GM12891 (cell line): ENCODE measurements around the gene TMEM120A.

Experiments used
- DNase-seq: peaks from one replicate; pipeline ENCODE4 v3.0.0; 2011; ENCODE audit warnings: low spot score; ENCODE audit not compliant: insufficient read length
- FAIRE-seq: peaks from 2 replicates; lab custom pipeline; 2011; peaks lifted over from hg19 to GRCh38; lab: Jason Lieb, UNC
- PAX5 ChIP-seq: IDR thresholded peaks from 2 replicates; pipeline ENCODE4 v1.6.1; 2011; ENCODE audit warnings: low read length, moderate library complexity, mild to moderate bottlenecking; ENCODE audit not compliant: insufficient read depth, severe bottlenecking
- POLR2A ChIP-seq: IDR thresholded peaks from 2 replicates; pipeline ENCODE4 v1.6.1; 2011; ENCODE audit warnings: low read depth, low read length, control low read depth
- POLR2AphosphoS5 ChIP-seq: IDR thresholded peaks from 2 replicates; pipeline ENCODE4 v1.6.1; 2011; ENCODE audit warnings: low read depth, low read length, control low read depth
- POU2F2 ChIP-seq: IDR thresholded peaks from 2 replicates; pipeline ENCODE4 v1.6.1; 2011; ENCODE audit warnings: low read depth, mild to moderate bottlenecking, control low read depth, low read length, moderate library complexity
- SPI1 ChIP-seq: IDR thresholded peaks from 2 replicates; pipeline ENCODE4 v1.6.1; 2011; ENCODE audit warnings: low read depth, low read length, control low read depth
- TAF1 ChIP-seq: IDR thresholded peaks from 2 replicates; pipeline ENCODE4 v1.6.1; 2011; ENCODE audit warnings: low read depth, low read length, control low read depth

The TMEM120A gene

GRCh38 chr7:75981203-75981452 lies 13.3 kb downstream of the TMEM120A start:
- DNase-seq: no peak
- no peak for TF ChIP-seq TAF1
- no peak for FAIRE-seq

GRCh38 chr7:75980430-75981202 lies 13.8 kb downstream of the TMEM120A start:
- TF ChIP-seq POLR2AphosphoS5 (no peak), POU2F2 (no peak), POLR2A (no peak), TAF1 (no peak), PAX5 (no peak), SPI1 (no peak)
- DNase-seq (no peak), FAIRE-seq (no peak)

- FAIRE-seq: no peak
- DNase-seq: no peak
- TF ChIP-seq SPI1 (no peak), POLR2AphosphoS5 (no peak), PAX5 (no peak), POLR2A (no peak), POU2F2 (no peak), TAF1 (no peak)
These were observed 14.5 kb downstream of the TMEM120A start for GRCh38 chr7:75979759-75980429.

- FAIRE-seq (no peak), DNase-seq (no peak)
- TF ChIP-seq POLR2A (no peak), SPI1 (no peak), POU2F2 (no peak), POLR2AphosphoS5 (no peak)
These were observed 16.7 kb downstream of the TMEM120A start for GRCh38 chr7:75977743-75978142.

- no peak for DNase-seq
- TF ChIP-seq POLR2A (no peak), SPI1 (no peak), PAX5 (no peak), POU2F2 (no peak), TAF1 (no peak), POLR2AphosphoS5 (no peak)
- no peak for FAIRE-seq
These were observed 22.2 kb downstream of the TMEM120A start for GRCh38 chr7:75971961-75972763.

- no peak for FAIRE-seq
- TF ChIP-seq POLR2AphosphoS5: no peak
- TF ChIP-seq POLR2A: no peak
- no peak for TF ChIP-seq PAX5
- TF ChIP-seq POU2F2: no peak
- no peak for TF ChIP-seq TAF1
- TF ChIP-seq SPI1: no peak
These were observed 23.0 kb downstream of the TMEM120A start for GRCh38 chr7:75971309-75971960.

GRCh38 chr7:75969704-75970498 lies 24.5 kb downstream of the TMEM120A start:
- no peak for FAIRE-seq
- no peak for TF ChIP-seq POLR2AphosphoS5
- no peak for TF ChIP-seq TAF1
- TF ChIP-seq POU2F2: no peak
- TF ChIP-seq POLR2A: no peak
- TF ChIP-seq PAX5: no peak
- TF ChIP-seq SPI1: no peak
- DNase-seq: no peak

More at GRCh38 chr7:75971309-75971960, 23.0 kb downstream of the TMEM120A start:
- DNase-seq: no peak

- DNase-seq (no peak), FAIRE-seq (no peak)
- TF ChIP-seq SPI1 (no peak), POU2F2 (no peak), TAF1 (no peak), POLR2AphosphoS5 (no peak), PAX5 (no peak), POLR2A (no peak)
These were observed 25.2 kb downstream of the TMEM120A start for GRCh38 chr7:75969182-75969581.

- TF ChIP-seq TAF1: no peak
- TF ChIP-seq SPI1: no peak
- TF ChIP-seq PAX5: no peak
- TF ChIP-seq POLR2AphosphoS5: no peak
- TF ChIP-seq POU2F2: no peak
- TF ChIP-seq POLR2A: no peak
- DNase-seq (no peak), FAIRE-seq (no peak)
These were observed 25.8 kb downstream of the TMEM120A start for GRCh38 chr7:75968561-75969001.
